ENCODE results near the gene MUL1. TPM values are rescaled to one million over a fixed set of nuclear protein-coding genes. Genes with fewer than 3 reads are reported as not detected.

MUL1 gene
- total and polyA plus RNA-seq, 9 donors: 16.6 to 24.4 (median 21.1) TPM

GRCh38 chr1:20480243-20480944, 27.6 kb downstream of the MUL1 start:
- no peak for DNase-seq
- H3K27me3 ChIP-seq (ENCODE audit: control insufficient read depth, insufficient read depth, low read length): peaks cover 71% of the 10 kb centered on the region
- WGBS (ENCODE audit: insufficient coverage): 67% methylated on average over 6 of the region's 10 CpGs
- no peaks in the 10 kb centered on the region for H3K36me3 ChIP-seq (ENCODE audit: control insufficient read depth, insufficient read depth, low read length)
- peaks cover 37% of the 10 kb centered on the region for H3K4me1 ChIP-seq (ENCODE audit: control insufficient read depth, insufficient read depth, low read length)
- no peak overlapping the region for H3K4me3 ChIP-seq (ENCODE audit: low read length)
- H3K9me3 ChIP-seq (replicated peaks; ENCODE audit: control insufficient read depth, low read depth, low read length): no peaks in the 10 kb centered on the region
- H3K27ac ChIP-seq (ENCODE audit: low read length): no peak overlapping the region

- no peak for DNase-seq
- no peaks in the 10 kb centered on the region for H3K36me3 ChIP-seq (ENCODE audit: control insufficient read depth, insufficient read depth, low read length)
- no peaks in the 10 kb centered on the region for H3K9me3 ChIP-seq (replicated peaks; ENCODE audit: control insufficient read depth, low read depth, low read length)
- H3K27ac ChIP-seq (ENCODE audit: low read length): no peak overlapping the region
- no CpG with 5 or more reads among the region's 4 CpGs for WGBS (ENCODE audit: insufficient coverage)
- H3K27me3 ChIP-seq (ENCODE audit: control insufficient read depth, insufficient read depth, low read length): peaks cover 72% of the 10 kb centered on the region
- peaks cover 33% of the 10 kb centered on the region for H3K4me1 ChIP-seq (ENCODE audit: control insufficient read depth, insufficient read depth, low read length)
- H3K4me3 ChIP-seq (ENCODE audit: low read length): no peak overlapping the region
Measured at GRCh38 chr1:20479840-20480239, 28.1 kb downstream of the MUL1 start.

- peaks cover 62% of the 10 kb centered on the region for H3K27me3 ChIP-seq (ENCODE audit: control insufficient read depth, insufficient read depth, low read length)
- peaks cover 25% of the 10 kb centered on the region for H3K4me1 ChIP-seq (ENCODE audit: control insufficient read depth, insufficient read depth, low read length)
- 60% methylated on average over 1 of the region's 5 CpGs for WGBS (ENCODE audit: insufficient coverage)
- H3K36me3 ChIP-seq (ENCODE audit: control insufficient read depth, insufficient read depth, low read length): no peaks in the 10 kb centered on the region
- H3K9me3 ChIP-seq (replicated peaks; ENCODE audit: control insufficient read depth, low read depth, low read length): no peaks in the 10 kb centered on the region
- DNase-seq: no peak
- no peak overlapping the region for H3K4me3 ChIP-seq (ENCODE audit: low read length)
- H3K27ac ChIP-seq (ENCODE audit: low read length): no peak overlapping the region
Measured at GRCh38 chr1:20478057-20478635, 29.8 kb downstream of the MUL1 start.

- Histone ChIP-seq H3K4me1 (ENCODE audit: control insufficient read depth, insufficient read depth, low read length) (peaks cover 27% of the 10 kb centered on the region), H3K9me3 (replicated peaks; ENCODE audit: control insufficient read depth, low read depth, low read length) (no peaks in the 10 kb centered on the region), H3K36me3 (ENCODE audit: control insufficient read depth, insufficient read depth, low read length) (no peaks in the 10 kb centered on the region), H3K4me3 (ENCODE audit: low read length) (no peak overlapping the region), H3K27ac (ENCODE audit: low read length) (no peak overlapping the region), H3K27me3 (ENCODE audit: control insufficient read depth, insufficient read depth, low read length) (peaks cover 61% of the 10 kb centered on the region)
- peak; percentile 84 for DNase-seq
- WGBS (ENCODE audit: insufficient coverage): 35% methylated on average over 4 of the region's 10 CpGs
Measured at GRCh38 chr1:20477348-20478056, 30.4 kb downstream of the MUL1 start.

GRCh38 chr1:20476265-20477038, 31.5 kb downstream of the MUL1 start:
- H3K4me1 ChIP-seq (ENCODE audit: control insufficient read depth, insufficient read depth, low read length): peaks cover 27% of the 10 kb centered on the region
- H3K9me3 ChIP-seq (replicated peaks; ENCODE audit: control insufficient read depth, low read depth, low read length): no peaks in the 10 kb centered on the region
- H3K4me3 ChIP-seq (ENCODE audit: low read length): no peak overlapping the region
- 5% methylated on average over 32 of the region's 33 CpGs for WGBS (ENCODE audit: insufficient coverage)
- no peak overlapping the region for H3K27ac ChIP-seq (ENCODE audit: low read length)
- H3K27me3 ChIP-seq (ENCODE audit: control insufficient read depth, insufficient read depth, low read length): peaks cover 54% of the 10 kb centered on the region
- no peaks in the 10 kb centered on the region for H3K36me3 ChIP-seq (ENCODE audit: control insufficient read depth, insufficient read depth, low read length)
- peak; percentile 38 for DNase-seq

GRCh38 chr1:20474996-20475395, 33.0 kb downstream of the MUL1 start:
- Histone ChIP-seq H3K36me3 (ENCODE audit: control insufficient read depth, insufficient read depth, low read length) (no peaks in the 10 kb centered on the region), H3K27me3 (ENCODE audit: control insufficient read depth, insufficient read depth, low read length) (peaks cover 41% of the 10 kb centered on the region), H3K9me3 (replicated peaks; ENCODE audit: control insufficient read depth, low read depth, low read length) (no peaks in the 10 kb centered on the region), H3K4me3 (ENCODE audit: low read length) (no peak overlapping the region), H3K4me1 (ENCODE audit: control insufficient read depth, insufficient read depth, low read length) (peaks cover 29% of the 10 kb centered on the region), H3K27ac (ENCODE audit: low read length) (no peak overlapping the region)
- no peak for DNase-seq
- WGBS (ENCODE audit: insufficient coverage): 62% methylated on average over 5 of the region's 7 CpGs

- H3K27me3 ChIP-seq (ENCODE audit: control insufficient read depth, insufficient read depth, low read length): peaks cover 36% of the 10 kb centered on the region
Measured at GRCh38 chr1:20474333-20474975, 33.5 kb downstream of the MUL1 start.

GRCh38 chr1:20473894-20474293, 34.1 kb downstream of the MUL1 start:
- H3K4me1 ChIP-seq (ENCODE audit: control insufficient read depth, insufficient read depth, low read length): peaks cover 29% of the 10 kb centered on the region
- no CpG with 5 or more reads among the region's 4 CpGs for WGBS (ENCODE audit: insufficient coverage)
- H3K4me3 ChIP-seq (ENCODE audit: low read length): no peak overlapping the region
- no peak for DNase-seq
- H3K9me3 ChIP-seq (replicated peaks; ENCODE audit: control insufficient read depth, low read depth, low read length): no peaks in the 10 kb centered on the region
- no peak overlapping the region for H3K27ac ChIP-seq (ENCODE audit: low read length)
- H3K36me3 ChIP-seq (ENCODE audit: control insufficient read depth, insufficient read depth, low read length): no peaks in the 10 kb centered on the region
- peaks cover 36% of the 10 kb centered on the region for H3K27me3 ChIP-seq (ENCODE audit: control insufficient read depth, insufficient read depth, low read length)

More at GRCh38 chr1:20474333-20474975, 33.5 kb downstream of the MUL1 start:
- 57% methylated on average over 1 of the region's 2 CpGs for WGBS (ENCODE audit: insufficient coverage)
- Histone ChIP-seq H3K27ac (ENCODE audit: low read length) (no peak overlapping the region), H3K4me1 (ENCODE audit: control insufficient read depth, insufficient read depth, low read length) (peaks cover 29% of the 10 kb centered on the region), H3K4me3 (ENCODE audit: low read length) (no peak overlapping the region), H3K36me3 (ENCODE audit: control insufficient read depth, insufficient read depth, low read length) (no peaks in the 10 kb centered on the region), H3K9me3 (replicated peaks; ENCODE audit: control insufficient read depth, low read depth, low read length) (no peaks in the 10 kb centered on the region)
- no peak for DNase-seq

GRCh38 chr1:20472860-20473711, 34.9 kb downstream of the MUL1 start:
- 20% methylated on average over 22 of the region's 28 CpGs for WGBS (ENCODE audit: insufficient coverage)
- no peak overlapping the region for H3K27ac ChIP-seq (ENCODE audit: low read length)

More at GRCh38 chr1:20472860-20473711, 34.9 kb downstream of the MUL1 start:
- H3K9me3 ChIP-seq (replicated peaks; ENCODE audit: control insufficient read depth, low read depth, low read length): no peaks in the 10 kb centered on the region
- H3K4me1 ChIP-seq (ENCODE audit: control insufficient read depth, insufficient read depth, low read length): peaks cover 25% of the 10 kb centered on the region
- peak; percentile 63 for DNase-seq
- no peak overlapping the region for H3K4me3 ChIP-seq (ENCODE audit: low read length)
- H3K27me3 ChIP-seq (ENCODE audit: control insufficient read depth, insufficient read depth, low read length): peaks cover 36% of the 10 kb centered on the region
- no peaks in the 10 kb centered on the region for H3K36me3 ChIP-seq (ENCODE audit: control insufficient read depth, insufficient read depth, low read length)

All from muscle of leg (tissue), 11 donors.